Myocyte (in vitro differentiated cells): ENCODE results near the gene IDH1. TPM values are rescaled to one million over a fixed set of nuclear protein-coding genes. Genes with fewer than 3 reads are reported as not detected.
"Not testable (repeated sequence)": the region's sequence is repeated elsewhere in the genome, so short reads cannot be mapped to it uniquely, and the experiment has no call there.

Experiments
- DNase-seq: peaks from one replicate; pipeline ENCODE4 v3.0.0-alpha.2; 2012; ENCODE audit warnings: low read depth
- total RNA-seq: library from RNA; depleted of rRNA; stranded (reverse); fragments of >200 nt; gene quantifications from 2 replicates; pipeline ENCODE4 v1.2.3, GENCODE V29; 2014

The IDH1 gene
- total RNA-seq, 1 donor from 2014 or later, result 79.4 TPM

DNA sequence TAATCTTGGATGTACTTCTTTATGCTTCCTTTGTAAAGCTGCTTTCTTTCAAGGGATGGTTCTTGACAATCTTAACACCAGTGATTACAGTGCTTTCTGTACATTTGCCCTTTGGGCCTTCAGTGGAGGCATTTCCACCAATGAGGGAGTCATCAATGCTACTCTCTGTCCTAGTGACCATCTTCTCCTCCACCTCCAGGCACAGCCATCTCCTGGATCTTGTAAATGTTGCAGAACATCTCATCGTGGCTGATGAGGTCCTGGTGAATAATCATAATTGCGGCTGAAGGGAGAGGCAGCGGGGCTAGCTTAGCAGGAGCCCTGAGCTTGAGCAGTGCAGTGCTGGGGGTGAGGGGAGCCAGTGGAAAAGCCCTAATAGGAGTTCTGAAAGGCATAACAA, 32.5 kb downstream of the IDH1 start:
- DNase-seq, result peak; percentile 24

DNA sequence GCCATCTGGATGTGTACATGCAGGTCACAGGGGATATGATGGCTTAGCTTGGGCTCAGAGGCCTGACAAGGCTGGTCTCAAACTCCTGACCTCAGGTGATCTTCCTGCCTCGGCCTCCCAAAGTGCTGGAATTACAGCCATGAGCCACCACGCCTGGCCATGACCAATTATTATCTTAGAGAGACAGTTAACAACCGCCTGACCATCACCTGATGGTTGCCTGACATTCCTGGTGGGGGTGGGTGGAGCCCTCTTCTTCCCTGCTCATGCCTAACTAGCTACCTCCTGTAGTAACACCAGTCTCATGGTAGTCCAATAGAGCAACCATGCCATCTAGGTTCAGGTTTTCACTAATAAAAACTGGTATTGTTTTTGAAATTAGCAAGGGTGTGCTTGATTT, 33.0 kb downstream of the IDH1 start:
- not testable (repeated sequence) for DNase-seq

DNA sequence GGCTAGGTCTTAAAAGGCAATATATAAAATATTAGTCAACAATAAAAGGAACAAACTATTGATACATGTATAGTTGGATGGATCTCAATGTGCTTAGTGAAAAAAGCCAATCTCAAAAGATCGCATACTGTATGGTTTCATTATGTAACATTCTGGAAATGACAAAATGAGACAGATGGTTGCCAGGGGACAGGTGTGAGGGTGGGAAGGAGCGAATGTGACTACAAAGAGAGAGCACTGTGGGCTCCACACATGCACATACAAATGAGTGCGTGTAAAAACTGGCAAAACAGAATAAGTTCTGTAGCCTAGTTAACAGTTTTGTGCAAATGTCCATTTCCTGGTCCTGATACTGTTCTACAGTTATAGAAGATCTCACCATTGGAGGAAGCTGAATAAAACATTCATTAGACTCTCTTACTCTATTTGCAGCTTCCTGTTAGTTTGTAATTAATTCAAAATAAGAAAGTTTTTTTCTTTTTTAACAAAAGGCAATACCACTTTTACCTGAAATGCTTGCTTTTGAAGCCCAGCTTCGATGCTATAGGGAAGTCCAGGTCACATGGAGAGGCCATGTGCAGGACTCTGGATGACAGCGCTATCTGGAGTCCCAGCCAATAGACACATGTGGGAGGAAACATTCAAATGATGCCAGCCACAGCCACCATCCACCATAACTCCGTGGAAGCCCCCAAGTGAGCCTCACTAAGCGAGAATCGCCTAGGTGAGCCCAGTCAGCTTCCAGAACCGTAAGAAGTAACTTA, 44.0 kb downstream of the IDH1 start:
- DNase-seq, result peak; percentile 25

DNA sequence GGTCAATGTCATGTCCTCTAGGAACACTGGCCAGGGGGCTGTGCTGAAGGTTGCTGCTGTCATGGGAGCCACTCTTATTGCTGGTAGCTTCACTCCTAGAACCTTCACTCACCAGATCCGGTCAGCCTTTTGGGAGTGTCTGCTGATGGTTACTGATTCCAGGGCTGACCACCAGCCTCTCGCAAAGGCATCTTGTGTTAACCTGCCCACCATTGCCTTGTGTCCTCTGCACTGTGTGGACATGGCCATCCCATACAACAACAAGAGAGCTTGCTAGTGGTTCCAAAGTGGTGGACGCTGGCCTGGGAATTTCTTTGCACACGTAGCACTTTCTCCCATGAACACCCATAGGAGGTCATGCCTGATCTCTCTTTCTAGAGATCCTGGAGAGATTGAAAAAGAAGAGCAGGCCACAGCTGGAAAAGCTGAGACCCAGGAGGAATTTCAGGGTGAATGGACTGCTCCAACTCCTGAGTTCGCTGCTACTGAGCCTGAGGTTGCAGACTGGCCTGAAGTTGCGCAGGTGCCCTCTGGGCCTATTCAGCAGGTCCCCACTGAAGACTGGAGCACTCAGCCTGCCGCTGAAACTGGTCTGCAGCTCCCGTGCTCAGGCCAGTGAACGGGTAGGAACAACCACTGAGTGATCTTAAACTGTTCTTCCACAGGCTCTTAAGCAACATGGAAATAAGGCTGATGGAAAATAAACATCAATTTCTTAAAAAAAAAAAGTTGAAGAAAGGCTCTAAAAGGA, 46.4 kb downstream of the IDH1 start:
- DNase-seq, result no peak

DNA sequence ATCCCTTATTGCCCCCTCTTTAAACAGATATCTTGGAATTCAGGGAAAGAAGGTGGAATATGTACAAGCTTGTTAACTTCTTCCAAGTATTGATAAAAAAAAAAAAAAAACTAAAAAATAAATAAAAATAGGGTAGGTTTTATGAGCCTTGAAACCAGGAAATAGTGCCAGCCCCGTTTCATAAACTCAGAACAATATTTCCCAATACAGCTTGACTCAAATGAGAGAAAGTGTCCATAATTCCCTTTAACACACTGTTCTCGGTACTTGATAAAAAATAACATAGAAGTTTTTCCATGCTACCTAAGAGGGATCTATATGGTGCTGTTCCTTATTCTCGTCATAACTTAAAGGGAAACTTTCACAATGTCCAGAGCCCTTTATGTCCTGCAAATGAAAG, 47.1 kb downstream of the IDH1 start:
- no peak for DNase-seq

DNA sequence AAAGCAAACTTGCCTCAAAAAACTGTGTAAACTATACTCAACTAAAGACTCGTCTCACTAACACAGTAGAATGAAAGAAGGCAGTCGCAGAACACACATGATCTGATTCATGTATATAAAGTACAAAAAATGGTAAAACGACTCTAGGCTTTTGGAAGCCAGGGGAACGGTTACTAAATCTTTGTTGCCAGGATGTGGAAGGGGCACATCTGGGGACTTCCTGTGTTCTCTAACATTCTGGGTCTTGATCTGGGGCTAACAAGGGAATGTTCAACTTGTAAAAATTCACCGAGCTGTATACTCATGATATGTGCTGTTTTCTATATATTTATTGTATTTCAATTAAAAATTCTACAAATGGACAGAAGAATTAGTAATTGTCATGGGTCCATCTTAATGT, 50.7 kb downstream of the IDH1 start:
- DNase-seq, result no peak

DNA sequence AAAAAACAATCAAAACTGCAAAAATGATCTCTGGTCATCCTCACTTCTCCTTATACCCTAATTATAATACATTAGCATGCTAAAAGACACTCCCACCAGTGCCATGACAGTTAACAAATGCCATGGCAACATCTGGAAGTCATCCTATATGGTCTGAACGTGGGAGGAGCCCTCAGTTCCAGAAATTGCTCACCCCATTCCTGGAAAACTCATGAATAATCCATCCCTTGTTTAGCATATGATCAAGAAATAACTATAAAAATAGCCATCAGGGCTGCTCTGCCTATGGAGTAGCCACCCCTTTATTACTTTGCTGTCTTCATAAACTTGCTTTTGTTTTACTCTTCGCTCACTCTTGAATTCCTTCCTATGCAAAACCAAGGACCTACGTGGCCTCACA, 59.3 kb downstream of the IDH1 start:
- DNase-seq, result no peak

DNA sequence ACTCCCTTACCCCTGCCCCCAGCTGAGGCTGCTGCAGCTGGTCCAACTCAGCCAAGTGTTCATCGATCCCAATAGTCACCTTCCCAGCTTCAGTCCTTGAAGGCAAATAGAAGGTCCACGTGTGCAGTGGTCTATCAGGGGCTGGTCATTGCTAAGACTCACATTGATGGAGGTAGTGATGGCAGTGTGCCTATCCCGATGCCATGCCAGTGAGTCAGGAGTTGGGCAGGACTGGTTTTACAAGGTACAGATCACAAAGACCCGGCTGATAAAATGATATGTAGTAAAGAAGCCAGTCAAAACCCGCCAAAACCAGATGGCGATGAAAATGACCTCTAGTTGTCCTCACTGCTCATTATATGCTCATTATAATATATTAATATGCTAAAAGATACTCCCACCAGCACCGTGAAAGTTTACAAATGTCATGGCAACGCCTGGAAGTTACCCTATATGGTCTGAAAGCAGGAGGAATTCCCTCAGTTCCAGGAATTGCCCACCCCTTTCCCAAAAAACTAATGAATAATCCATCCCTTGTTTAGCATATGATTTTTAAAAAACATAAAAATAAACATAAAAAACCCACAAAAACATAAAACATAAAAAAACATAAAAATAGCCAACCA, 62.1 kb downstream of the IDH1 start:
- no peak for DNase-seq

DNA sequence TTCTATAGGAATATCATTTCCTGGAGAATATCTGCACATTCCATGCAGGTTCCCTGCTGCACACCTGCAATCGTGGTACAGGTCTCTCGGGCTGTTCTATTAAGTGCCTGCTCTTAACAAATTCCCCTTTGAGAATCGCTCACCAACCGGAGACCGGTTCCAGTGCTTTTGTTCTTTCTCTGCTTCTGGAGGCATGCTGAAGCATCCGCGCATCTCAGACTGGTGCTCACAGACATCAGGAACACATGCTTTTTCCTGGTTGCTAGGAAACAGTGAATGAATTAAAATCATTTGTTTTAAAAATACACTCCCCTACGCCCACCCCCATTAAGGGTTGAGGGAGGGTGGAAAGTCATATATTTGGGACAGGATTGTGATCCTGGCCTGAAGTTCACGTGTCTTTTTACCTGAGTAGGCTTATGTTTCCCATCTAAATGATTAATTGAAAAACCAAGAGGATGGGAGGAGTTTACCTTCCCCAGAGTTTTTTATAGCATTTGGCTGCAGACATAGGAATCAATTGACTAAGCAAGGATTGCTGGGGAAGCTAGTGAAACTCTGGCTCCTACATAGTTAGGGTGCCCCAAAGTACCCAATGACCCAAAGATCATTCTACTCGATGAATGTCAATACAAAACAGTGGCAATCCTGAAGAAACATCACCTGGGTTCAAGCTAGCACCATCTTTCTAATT, 64.9 kb downstream of the IDH1 start, which contains the start of gene C2orf80:
TSS of gene C2orf80 (minus strand) at position 221 of the 694 bp plus-strand sequence. CDS start 3,044 bp downstream, outside the sequence.
- no peak for DNase-seq

DNA sequence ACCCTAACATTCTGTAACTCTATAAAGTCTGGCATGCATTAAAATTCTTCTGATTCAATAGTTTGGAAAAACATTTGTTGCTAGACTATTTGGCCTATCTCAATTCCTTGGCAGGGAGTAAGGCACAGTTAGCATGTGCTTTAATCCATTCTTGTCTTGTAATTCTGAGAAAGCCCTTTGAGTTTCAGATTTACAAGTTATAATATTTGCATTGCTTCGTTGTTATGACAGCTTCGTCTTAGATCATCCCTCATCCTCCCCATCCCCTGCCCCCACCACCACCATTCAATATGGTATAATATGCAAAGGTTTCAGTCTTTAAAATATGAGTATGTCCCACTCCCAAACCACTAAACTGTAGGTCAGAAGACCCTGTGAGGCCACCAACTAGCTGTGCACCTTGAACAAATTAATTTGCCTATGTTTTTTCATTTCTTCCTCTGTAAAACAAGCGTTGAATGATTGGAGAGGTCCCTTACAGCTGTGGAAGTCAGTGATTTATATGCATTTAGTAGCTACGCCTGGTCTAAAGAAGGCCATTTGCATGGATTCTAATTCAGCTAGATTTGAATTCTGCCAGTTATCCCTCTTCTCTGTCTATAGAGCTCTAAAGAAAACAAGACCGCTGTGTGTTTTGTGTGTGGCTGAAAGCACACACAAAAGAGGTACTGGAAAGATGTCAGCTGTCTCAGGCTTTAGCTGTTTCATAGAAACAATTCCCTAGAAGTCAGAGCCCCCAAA, 65.6 kb downstream of the IDH1 start:
- DNase-seq, result no peak

DNA sequence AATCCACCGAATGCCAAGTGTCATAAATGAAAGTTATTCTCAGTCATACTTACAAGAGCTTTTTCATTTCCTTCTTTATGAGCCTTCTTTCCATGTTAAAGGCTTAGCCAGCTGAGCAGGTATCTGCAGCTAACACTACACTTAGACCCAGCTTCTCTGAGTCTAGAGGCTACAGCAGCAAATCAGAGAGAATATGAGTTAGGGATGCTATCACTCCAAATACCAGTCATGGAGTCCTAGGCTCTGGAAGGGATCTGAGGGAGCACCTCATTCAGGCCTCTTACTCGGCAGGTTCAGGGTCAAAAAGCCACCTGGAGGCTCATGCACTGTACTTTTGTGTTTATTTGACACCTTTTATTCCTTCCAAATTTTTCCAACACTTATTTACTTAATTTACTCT, 68.0 kb downstream of the IDH1 start:
- no peak for DNase-seq

DNA sequence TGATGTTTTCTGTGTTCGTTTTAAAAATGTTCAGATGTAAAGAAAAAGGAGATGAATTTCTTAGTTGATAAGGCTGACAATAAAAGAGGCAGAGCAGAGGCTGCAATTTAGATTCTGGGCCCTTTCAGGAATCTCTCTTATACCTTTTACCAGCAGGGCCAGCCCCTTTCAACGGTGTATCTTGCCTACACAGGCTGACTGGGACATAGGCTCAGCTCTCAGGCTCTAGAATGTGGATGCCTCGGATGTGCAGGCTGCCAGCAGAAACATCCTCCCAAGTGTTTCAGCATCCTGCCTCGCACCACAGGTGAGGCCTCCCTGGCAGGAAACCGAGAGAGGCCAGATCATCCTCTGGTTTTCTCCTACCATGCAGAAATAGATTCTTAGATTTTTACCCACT, 68.4 kb downstream of the IDH1 start:
- no peak for DNase-seq

Other genes with a start within 250 kb of the IDH1 start
- gene PLEKHM3, start 229.5 kb downstream of the IDH1 start, total RNA-seq, result 6.7 and 8.5 TPM in 2 replicates
- gene CRYGD, start 130.5 kb downstream of the IDH1 start, total RNA-seq, result not detected in 2 replicates
- not detected in 2 replicates for gene CRYGC, start 125.2 kb downstream of the IDH1 start, total RNA-seq
- not detected in 2 replicates for gene CRYGB, start 108.9 kb downstream of the IDH1 start, total RNA-seq
- gene CRYGA, start 91.5 kb downstream of the IDH1 start, total RNA-seq, result not detected in 2 replicates
- gene C2orf80, start 65.0 kb downstream of the IDH1 start, total RNA-seq, result not detected in 2 replicates
- 21.9 and 24.2 TPM in 2 replicates for gene PIKFYVE, start 11.2 kb upstream of the IDH1 start, total RNA-seq
- gene PTH2R, start 151.7 kb upstream of the IDH1 start, total RNA-seq, result not detected in 2 replicates